NOMO-1 treated with DMSO at 0.1 percent for 48 hours (cell line): ENCODE results near the gene MSL2.
A peak's percentile ranks its signal among the peaks of the same experiment; 100 is the strongest.
"Not testable (repeated sequence)": the region's sequence is repeated elsewhere in the genome, so short reads cannot be mapped to it uniquely, and the experiment has no call there.

ENCODE experiments used
- DNase-seq: peaks from one replicate; lab custom pipeline; 2025; ENCODE audit not compliant: unreplicated experiment; lab: John Stamatoyannopoulos, UW

Gene MSL2

GRCh38 chr3:136196064-136196400, at the start of gene MSL2:
Gene MSL2, minus strand, starts transcription at chr3:136196335. Its CDS starts 1,222 bp downstream, at chr3:136195113.
- DNase-seq: no peak

DNA sequence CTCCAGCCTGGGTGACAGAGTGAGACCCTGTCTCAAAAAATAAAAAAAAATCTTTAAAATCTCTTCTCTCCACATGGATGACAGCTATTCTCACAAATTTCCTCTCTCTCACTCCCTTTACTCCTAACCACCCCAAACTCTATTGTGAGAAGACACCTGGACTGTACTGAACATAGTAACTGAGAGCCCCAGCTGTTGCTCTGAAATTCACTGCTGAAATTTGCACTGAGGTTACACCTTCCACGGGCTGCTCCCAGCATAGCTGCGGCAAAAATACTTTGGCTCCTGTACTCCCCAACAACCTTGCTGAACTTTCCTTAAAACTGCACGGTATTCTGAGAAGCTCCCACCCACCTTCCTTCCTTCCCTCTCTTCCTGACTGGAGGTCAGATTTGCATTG, 49.6 kb upstream of the MSL2 start:
- DNase-seq: no peak

GRCh38 chr3:136239094-136239493, 43.0 kb upstream of the MSL2 start:
- no peak for DNase-seq

DNA sequence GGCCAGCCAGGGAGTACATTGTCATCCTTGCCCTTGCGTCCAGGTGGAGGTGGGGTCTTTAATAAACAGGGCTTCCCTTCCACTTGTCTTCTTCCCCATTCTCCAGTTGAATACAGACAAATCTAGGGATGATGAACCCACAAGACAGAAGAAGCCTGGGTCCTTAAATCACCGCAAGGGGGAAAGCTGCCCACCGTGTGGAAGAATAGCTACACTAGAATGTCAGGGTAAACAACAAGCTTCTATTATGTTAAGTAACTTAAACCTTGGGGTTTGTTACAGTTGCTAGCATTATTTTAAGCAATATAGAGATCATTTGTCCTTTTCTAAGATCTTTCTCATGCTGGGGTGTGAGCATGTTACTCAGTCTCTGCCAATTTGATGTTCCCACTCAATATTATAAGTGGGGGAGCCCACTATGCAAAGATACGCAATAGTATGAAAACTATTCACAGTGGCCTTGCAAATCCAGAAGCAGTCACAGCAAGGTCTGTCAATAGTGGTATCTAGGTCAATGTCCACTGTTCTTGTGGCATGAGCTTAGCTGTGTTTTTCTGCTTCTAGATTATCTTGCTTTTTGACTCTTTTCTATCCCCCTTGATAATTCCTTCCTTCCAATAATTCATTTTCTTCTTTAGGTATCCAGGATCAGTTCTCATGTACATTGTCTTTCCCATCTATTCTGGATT, 42.0 kb upstream of the MSL2 start:
- no peak for DNase-seq

DNA sequence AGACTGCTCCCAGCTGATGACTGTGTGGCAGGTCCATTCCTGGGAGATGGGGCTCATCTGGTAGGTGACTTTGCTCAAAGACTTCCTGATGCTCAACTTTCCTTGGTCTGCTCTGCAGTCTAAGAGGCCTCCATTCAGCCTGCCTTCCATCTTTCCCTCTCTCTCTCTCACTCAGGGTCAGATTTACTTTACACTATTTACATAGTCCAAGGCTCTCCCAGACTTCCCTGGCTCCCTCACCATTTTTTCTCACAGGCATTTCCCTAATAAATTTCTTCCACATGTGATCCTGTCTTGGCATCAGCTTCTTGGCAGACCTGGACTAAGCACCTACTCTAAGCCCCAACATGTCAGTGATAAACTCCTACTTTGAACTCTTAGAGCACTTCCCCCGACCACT, 41.0 kb upstream of the MSL2 start:
- DNase-seq: no peak

DNA sequence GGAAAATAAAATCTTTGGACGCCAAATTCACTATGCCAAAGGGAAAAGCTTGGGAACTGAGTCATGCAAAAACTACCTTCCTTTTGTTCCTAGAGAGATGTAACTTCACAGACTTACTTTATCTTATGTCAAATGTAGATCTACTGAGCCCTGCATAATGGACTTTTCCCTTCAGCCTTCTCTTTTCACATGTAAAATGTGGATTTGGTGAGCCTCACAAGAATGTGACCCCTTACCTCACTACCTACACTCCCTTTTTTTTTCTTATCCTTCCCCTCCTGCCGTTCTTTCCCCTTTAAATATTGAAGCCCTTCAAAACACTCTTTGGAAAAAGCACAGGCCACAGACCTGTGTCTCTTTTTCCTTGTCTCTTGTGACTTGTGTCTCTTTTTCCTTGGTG, 40.0 kb upstream of the MSL2 start:
- DNase-seq: no peak

DNA sequence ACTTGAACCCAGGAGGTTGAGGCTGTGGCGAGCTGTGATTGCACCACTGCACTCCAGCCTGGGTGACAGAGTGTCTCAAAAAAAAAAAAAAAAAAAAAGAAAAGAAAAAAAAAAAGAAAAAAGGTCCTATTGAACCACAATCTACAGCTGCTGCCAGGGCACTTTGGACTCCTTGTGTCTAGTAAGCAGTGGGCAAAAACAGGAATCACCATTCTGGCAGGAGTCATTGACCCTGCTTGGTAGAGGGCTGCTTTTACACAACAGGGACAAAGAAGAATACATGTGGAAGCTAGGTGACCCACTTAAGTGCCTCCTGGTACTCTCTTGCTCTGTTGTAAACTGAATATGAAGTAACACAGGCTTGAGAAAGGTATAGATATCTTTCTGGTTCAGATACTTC, 39.4 kb upstream of the MSL2 start:
- DNase-seq: no peak

GRCh38 chr3:136232413-136232812, 36.3 kb upstream of the MSL2 start:
- no peak for DNase-seq

DNA sequence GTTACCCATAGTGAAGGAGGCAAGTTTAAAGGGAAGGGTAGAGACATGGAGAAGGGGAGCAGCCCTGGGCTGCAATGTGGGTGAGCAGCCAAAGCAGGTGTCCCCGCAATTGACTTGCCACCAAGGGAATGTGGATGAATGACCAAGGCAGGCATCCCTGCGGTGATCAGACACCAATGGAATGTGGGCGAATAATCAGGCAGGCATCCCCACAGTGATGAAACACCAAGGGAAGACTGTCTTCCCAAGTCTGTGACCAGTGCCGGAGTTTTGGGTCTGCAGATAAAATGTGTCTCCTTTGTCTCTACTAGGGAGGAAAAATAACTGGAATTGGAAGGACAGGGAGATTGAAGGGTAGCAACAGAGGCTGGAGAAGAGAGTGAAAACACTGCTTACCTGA, 26.6 kb upstream of the MSL2 start:
- not testable (repeated sequence) for DNase-seq

- no peak for DNase-seq
Observed at GRCh38 chr3:136211547-136211946, 15.4 kb upstream of the MSL2 start.

GRCh38 chr3:136209921-136210320, 13.8 kb upstream of the MSL2 start:
- DNase-seq: no peak

GRCh38 chr3:136207489-136208115, 11.5 kb upstream of the MSL2 start:
- DNase-seq: no peak

DNA sequence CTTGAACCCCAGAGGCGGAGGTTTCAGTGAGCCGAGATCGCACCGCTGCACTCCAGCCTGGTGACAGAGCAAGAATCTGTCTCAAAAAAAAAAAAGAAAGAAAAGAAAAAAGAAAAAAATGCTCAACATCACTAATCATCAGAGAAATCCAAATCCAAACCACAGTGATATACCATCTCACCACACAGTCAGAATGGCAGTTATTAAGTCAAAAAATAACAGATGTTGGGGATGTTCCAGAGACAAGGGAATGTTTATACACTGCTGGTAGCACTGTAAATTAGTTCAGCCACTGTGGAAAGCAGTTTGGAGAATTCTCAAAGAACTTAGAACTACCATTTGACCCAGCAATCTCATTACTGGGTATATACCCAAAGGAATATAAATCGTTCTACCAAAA, 3.1 kb upstream of the MSL2 start:
- not testable (repeated sequence) for DNase-seq

- DNase-seq: not testable (repeated sequence)
Observed at GRCh38 chr3:136198462-136199078, 2.4 kb upstream of the MSL2 start.

GRCh38 chr3:136197159-136197793, 1.1 kb upstream of the MSL2 start:
- DNase-seq: peak; percentile 39

GRCh38 chr3:136196401-136197158, 445 bp upstream of the MSL2 start:
- DNase-seq: peak; percentile 100

- DNase-seq: peak; percentile 80
Observed at GRCh38 chr3:136195258-136196063, 674 bp downstream of the MSL2 start.

GRCh38 chr3:136194409-136195257, 1.5 kb downstream of the MSL2 start:
- DNase-seq: peak; percentile 37

- DNase-seq: peak; percentile 16
Observed at GRCh38 chr3:136193278-136194054, 2.7 kb downstream of the MSL2 start.
